ENCODE results near the gene TSPAN19. TPM values are rescaled to one million over a fixed set of nuclear protein-coding genes. Genes with fewer than 3 reads are reported as not detected.

TSPAN19 gene
- total and polyA plus RNA-seq, 2 of the 13 experiments (the other 11 are each of a cell fraction or from before 2014, with no cell fraction given): not detected

GRCh38 chr12:85000729-85001128 lies 35.3 kb downstream of the TSPAN19 start (continued):
- TF ChIP-seq AHDC1 (CRISPR knock-in tag; IDR thresholded peaks at IDR 0.05; ENCODE audit: borderline replicate concordance): no peak
- TF ChIP-seq RBAK (CRISPR knock-in tag; IDR thresholded peaks at IDR 0.05): no peak

DNA sequence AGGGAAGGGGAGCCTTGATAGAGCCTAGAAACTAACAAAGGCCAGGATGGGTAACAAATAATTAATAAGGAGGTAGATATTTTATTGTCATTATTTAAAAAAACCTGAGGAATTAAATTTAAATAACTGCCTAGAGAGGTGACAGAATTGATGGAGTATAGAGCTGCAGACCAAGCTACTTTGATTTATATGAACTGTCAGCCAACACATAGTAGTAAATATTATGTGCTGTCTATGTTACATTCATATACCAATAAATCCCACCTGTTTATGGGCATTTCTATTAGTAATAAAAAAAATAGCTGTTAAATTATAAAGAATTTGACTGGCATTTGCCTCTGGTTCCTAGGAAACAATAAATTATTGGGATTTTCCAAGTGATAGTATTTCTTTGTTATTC lies 37.7 kb downstream of the TSPAN19 start:
- intact Hi-C loops (cut with micrococcal nuclease; ENCODE audit: unreplicated experiment): no loop called here
- Histone ChIP-seq H3K4me2 (ENCODE audit: low read depth, low read length) (no peak overlapping the region), H3K4me3 (replicated peaks in 1 of 3; ENCODE audit: insufficient read depth in 1 of 3, low read depth in 2 of 3, low read length in 3 of 3) (no peak overlapping the region), H3K27me3 (ENCODE audit: control insufficient read depth in 1 of 2, insufficient read depth in 2 of 2, low read length in 2 of 2) (no peaks in the 10 kb centered on the region), H2AFZ (ENCODE audit: low read length) (no peak overlapping the region), H3K4me1 (ENCODE audit: insufficient read depth, low read length) (peaks cover 6% of the 10 kb centered on the region; the same call in 1 of the 2 replicates), H3K9ac (ENCODE audit: insufficient read depth, low read depth, low read length) (no peak overlapping the region), H4K20me1 (ENCODE audit: insufficient read depth, low read length) (no peaks in the 10 kb centered on the region), H3K79me2 (ENCODE audit: insufficient read depth, low read length) (no peaks in the 10 kb centered on the region), H3K27ac (ENCODE audit: extremely low read length, insufficient read depth, low read length) (no peak overlapping the region), H3K36me3 (replicated peaks in 1 of 2; ENCODE audit: control insufficient read depth in 1 of 2, insufficient read depth in 2 of 2, low read length in 2 of 2) (no peaks in the 10 kb centered on the region), H3K9me3 (ENCODE audit: low read length) (no peaks in the 10 kb centered on the region)
- ATAC-seq (no peak), FAIRE-seq (no peak), DNase-seq (ENCODE audit: low spot score) (no peak)
- BruUV-seq (replicated peaks): no TSS peak
- TF ChIP-seq JUN (CRISPR knock-in tag; IDR thresholded peaks at IDR 0.05) (no peak), ZNF772 (CRISPR knock-in tag; IDR thresholded peaks at IDR 0.05) (no peak), TRIM22 (IDR thresholded peaks at IDR 0.05) (no peak), SMARCE1 (IDR thresholded peaks at IDR 0.05; ENCODE audit: borderline replicate concordance) (no peak), ZBTB1 (CRISPR knock-in tag; IDR thresholded peaks at IDR 0.05; ENCODE audit: borderline replicate concordance) (no peak), MLLT10 (CRISPR knock-in tag; IDR thresholded peaks at IDR 0.05) (no peak), RFX3 (CRISPR knock-in tag; IDR thresholded peaks at IDR 0.05) (no peak), SAFB2 (CRISPR knock-in tag; IDR thresholded peaks at IDR 0.05; ENCODE audit: borderline replicate concordance, low read depth) (no peak)
- CTCF ChIA-PET (ENCODE audit: low intra/inter-chr PET ratio, low total read pairs): no interaction called here
- in situ Hi-C loops (cut with HindIII; ENCODE audit: extremely low pct_ligation_motif_present, low pct_unique_long_range_greater_than_20kb): no loop called here
- POLR2A ChIA-PET: no interaction called here
